K562 (cell line): ENCODE results near the gene TMEM132E. TPM values are rescaled to one million over a fixed set of nuclear protein-coding genes. Genes with fewer than 3 reads are reported as not detected.

Source experiments
- ATAC-seq: fragments of 200-7000 bp; cut with Tn5 transposase; 3 replicates; pipeline ENCODE4 v1.9.1; 2020; ENCODE audit warnings: moderate library complexity
- BruUV-seq: library from RNA; stranded (reverse); fragments of 400-500 nt; replicated peaks from 2 replicates; lab custom pipeline; 2021; lab: Mats Ljungman, UMichigan
- CTCF ChIA-PET: fragments of 300-600 bp; formaldehyde crosslinking; extraction: SDS; loops from one replicate; lab custom pipeline; 2021; ENCODE audit warnings: low intra/inter-chr PET ratio; lab: Yijun Ruan, JAX
- POLR2A ChIA-PET: fragments of 300-600, 350-650 bp; sonication (Branson Sonifier 250); formaldehyde crosslinking; extraction: SDS; loops from one replicate; lab custom pipeline; 2021; ENCODE audit warnings: antibody characterized with exemption, inconsistent platforms; lab: Yijun Ruan, JAX
- DNase-seq, 4 experiments: peaks; one replicate each; pipeline versions ENCODE4 v3.0.0 to v3.0.0-alpha.2; 2011 to 2018; ENCODE audit warnings: low spot score in 3 of 4, mixed read lengths in 3 of 4; ENCODE audit errors: extremely low read depth in 1 of 4
- FAIRE-seq: peaks from 2 replicates; lab custom pipeline; 2011; peaks lifted over from hg19 to GRCh38; lab: Jason Lieb, UNC
- H2AFZ ChIP-seq: 2 replicates; pipeline ENCODE4 v1.6.0; 2011; ENCODE audit warnings: low read depth, low read length, control low read depth, inconsistent platforms
- H3K27ac ChIP-seq: fragments of 200-600 bp; 3 replicates; pipeline ENCODE4 v1.8.0; 2011; ENCODE audit warnings: low read depth, mild to moderate bottlenecking, control low read depth, inconsistent platforms, low read length, moderate library complexity, mixed read lengths; ENCODE audit errors: extremely low read depth
- H3K27me3 ChIP-seq, 2 experiments: fragments of 300-600 bp in 1 of 2; 2 replicates in 1 of 2; 3 replicates in 1 of 2; pipeline versions ENCODE4 v1.6.0 to v1.8.0; 2011; ENCODE audit warnings: inconsistent platforms in 2 of 2, low read length in 2 of 2, mild to moderate bottlenecking in 1 of 2, mixed read lengths in 1 of 2, moderate library complexity in 1 of 2; ENCODE audit not compliant: control insufficient read depth in 2 of 2, insufficient read depth in 2 of 2
- H3K36me3 ChIP-seq: fragments of 300-600 bp; 3 replicates; pipeline ENCODE4 v1.8.0; 2011; ENCODE audit warnings: mild to moderate bottlenecking, low read length, inconsistent platforms; ENCODE audit not compliant: control insufficient read depth, insufficient read depth
- H3K4me1 ChIP-seq, 2 experiments: fragments of 200-600 bp in 1 of 2; replicated peaks in 1 of 2; 2 replicates in 1 of 2; 3 replicates in 1 of 2; pipeline versions ENCODE4 v1.5.1 to v1.8.0; 2011; ENCODE audit warnings: inconsistent platforms in 2 of 2, low read length in 2 of 2, mild to moderate bottlenecking in 1 of 2, mixed read lengths in 1 of 2, moderate library complexity in 1 of 2; ENCODE audit not compliant: control insufficient read depth in 2 of 2, insufficient read depth in 2 of 2
- H3K4me2 ChIP-seq: 2 replicates; pipeline ENCODE4 v1.6.1; 2011; ENCODE audit warnings: low read length, control low read depth, inconsistent platforms, mixed read lengths; ENCODE audit not compliant: insufficient read depth
- H3K4me3 ChIP-seq: fragments of 200-600 bp; sonication (generic), shearing (Covaris generic); 2 replicates; pipeline ENCODE4 v1.5.1; 2016; ENCODE audit warnings: control low read depth, inconsistent platforms
- H3K79me2 ChIP-seq: fragments of 200-600 bp; 3 replicates; pipeline ENCODE4 v1.8.0; 2011; ENCODE audit warnings: low read length, inconsistent platforms; ENCODE audit not compliant: control insufficient read depth, insufficient read depth
- H3K9ac ChIP-seq, 2 experiments: 2 replicates each; pipeline versions ENCODE4 v1.6.0 to v1.6.1; 2011; ENCODE audit warnings: low read depth in 2 of 2, low read length in 2 of 2, control low read depth in 1 of 2, inconsistent platforms in 1 of 2, mild to moderate bottlenecking in 1 of 2, mixed read lengths in 1 of 2; ENCODE audit not compliant: insufficient read depth in 1 of 2
- H3K9me1 ChIP-seq: one replicate; pipeline ENCODE4 v1.6.0; 2011; ENCODE audit warnings: inconsistent platforms, mild to moderate bottlenecking, low read length, moderate library complexity; ENCODE audit not compliant: control insufficient read depth, insufficient read depth
- H3K9me3 ChIP-seq: replicated peaks from 2 replicates; pipeline ENCODE4 v1.5.1; 2011; ENCODE audit warnings: low read depth, low read length, inconsistent platforms; ENCODE audit not compliant: control insufficient read depth, insufficient read depth
- H4K20me1 ChIP-seq: replicated peaks from 2 replicates; pipeline ENCODE4 v1.6.1; 2011; ENCODE audit warnings: low read length, inconsistent platforms, mixed read lengths; ENCODE audit not compliant: control insufficient read depth, insufficient read depth
- ARNT ChIP-seq, 2 experiments: fragments of 450-650 bp; IDR thresholded peaks; 2 replicates each; pipeline ENCODE4 v1.6.1; 2016; ENCODE audit warnings: mild to moderate bottlenecking in 1 of 2
- KDM4B ChIP-seq, 2 experiments: fragments of 450-650 bp in 1 of 2; sonication (generic) in 1 of 2; IDR thresholded peaks; 2 replicates each; pipeline ENCODE4 v1.6.1; 2016 to 2017; ENCODE audit warnings: borderline replicate concordance in 2 of 2, antibody characterized with exemption in 1 of 2, low read depth in 1 of 2, mild to moderate bottlenecking in 1 of 2
- MAFK ChIP-seq: IDR thresholded peaks from 2 replicates; pipeline ENCODE4 v1.6.1; 2011; ENCODE audit warnings: low read length, improper control_type of control experiment
- MTA2 ChIP-seq: fragments of 450-650 bp; IDR thresholded peaks from 2 replicates; pipeline ENCODE4 v1.6.1; 2016; ENCODE audit warnings: low read depth
- PML ChIP-seq: IDR thresholded peaks from 2 replicates; pipeline ENCODE4 v1.6.1; 2012; ENCODE audit warnings: low read length, inconsistent platforms
- TARDBP ChIP-seq: fragments of 450-650 bp; IDR thresholded peaks from 2 replicates; pipeline ENCODE4 v1.6.1; 2016
- ZBTB5 ChIP-seq: fragments of 450-650 bp; IDR thresholded peaks from 2 replicates; pipeline ENCODE4 v1.6.1; 2017; ENCODE audit warnings: antibody characterized with exemption
- WGBS: fragments of 100-300 bp; shearing (Covaris generic); methylation state at CpG from one replicate; pipeline ENCODE4 v1.1.6; 2016; ENCODE audit warnings: low coverage, mixed read lengths; ENCODE audit not compliant: insufficient coverage; ENCODE audit errors: missing lambda C conversion rate; 5-methylcytosine and 5-hydroxymethylcytosine counted together
- in situ Hi-C: fragments of 300-500 bp; cut with MboI; formaldehyde crosslinking; loops from 4 replicates; pipeline ENCODE4 v1.15.0; 2018; ENCODE audit warnings: inconsistent platforms, mixed read lengths
- intact Hi-C: fragments of 100-400 bp; cut with micrococcal nuclease; formaldehyde crosslinking; loops from 2 replicates; pipeline ENCODE4 v1.14.2; 2022
- polyA plus RNA-seq, 8 experiments: library from polyadenylated mRNA; depleted of rRNA in 4 of 8; stranded (reverse) in 5 of 8; unstranded in 3 of 8; fragments of >200 nt; fragmentation: Nextera tagmentation in 2 of 8; fragmentation: Illumina TruSeq in 1 of 8; extraction: Ambion mirVana in 2 of 8; extraction: Trizol in 1 of 8; gene quantifications; 2 replicates each; pipeline versions ENCODE4 v1.2.1 to v1.2.3, GENCODE V29; 2011 to 2014; ENCODE audit warnings: inconsistent platforms in 1 of 8, missing spikeins in 1 of 8
- total RNA-seq, 7 experiments: library from RNA; depleted of rRNA in 6 of 7; stranded (reverse); fragments of >200 nt in 6 of 7; fragmentation: Illumina TruSeq in 2 of 7; extraction: Trizol in 2 of 7; gene quantifications; 2 replicates each; pipeline versions ENCODE4 v1.2.1 to v1.2.3, GENCODE V29; 2011 to 2021; ENCODE audit warnings: low replicate concordance in 1 of 7
- TF ChIP-seq, protein P1 (sequence below): fragments of 150-350 bp; IDR thresholded peaks from 2 replicates; pipeline ENCODE4 v1.6.1; 2014; ENCODE audit warnings: low read depth, mild to moderate bottlenecking, low read length, borderline replicate concordance
- TF ChIP-seq, protein P2 (sequence below): IDR thresholded peaks from 2 replicates; pipeline ENCODE4 v1.6.1; 2011; ENCODE audit not compliant: insufficient read length; ENCODE audit errors: extremely low read depth

The TMEM132E gene
- total and polyA plus RNA-seq, 9 of the 15 experiments (the other 6 are each of a cell fraction or from before 2014, with no cell fraction given), result not detected

DNA sequence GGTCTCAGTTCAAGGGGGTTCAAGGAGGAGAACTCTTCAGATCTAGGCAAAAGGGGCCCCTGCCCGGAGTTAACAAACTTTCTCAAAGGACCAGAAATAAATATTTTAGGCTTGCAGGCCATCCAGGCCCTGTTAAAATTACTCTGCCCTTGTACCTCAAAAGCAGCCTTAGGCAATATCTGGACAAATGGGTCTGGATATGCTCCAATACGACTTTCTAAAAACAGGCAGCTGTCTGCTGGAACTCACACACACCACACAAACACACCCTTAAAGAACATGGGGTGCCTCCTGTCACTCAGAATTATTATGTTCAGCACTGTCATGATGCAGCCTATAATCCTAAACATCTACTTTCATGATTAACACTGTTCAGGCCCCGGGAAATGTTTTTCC lies 75.5 kb downstream of the TMEM132E start:
- no peak for DNase-seq
- no peaks in the 10 kb centered on the region for H3K36me3 ChIP-seq
- H3K27ac ChIP-seq, result no peak overlapping the region
- H3K4me1 ChIP-seq, result no peaks in the 10 kb centered on the region
- H3K9me3 ChIP-seq, result no peaks in the 10 kb centered on the region
- peaks cover 7 to 13% of the 10 kb centered on the region in 2 experiments; a peak in 4 of 5 replicates for H3K27me3 ChIP-seq
- H3K9ac ChIP-seq, result no peak overlapping the region
- H2AFZ ChIP-seq, result no peak overlapping the region
- ChIA-PET CTCF (no interaction called here), POLR2A (interaction anchor here (0.6 to 1.2 kb wide), 4 partner anchors 8 to 839 kb away, joined by 3 to 4 read pairs (median 3); no protein-coding TSS in a partner anchor)
- 2% methylated on average over 3 of the region's 3 CpGs for WGBS
- intact Hi-C loops, result no loop called here
- H3K79me2 ChIP-seq, result no peaks in the 10 kb centered on the region
- FAIRE-seq, result no peak
- H3K9me1 ChIP-seq, result no peaks in the 10 kb centered on the region
- in situ Hi-C loops, result no loop called here
- no peak for ATAC-seq
- no peak for TF ChIP-seq MTA2
- TF ChIP-seq KDM4B (IDR thresholded peaks at IDR 0.05; ENCODE audit: borderline replicate concordance in 2 of 2, low read depth in 1 of 2), result no peak
- no peak for TF ChIP-seq ZBTB5
- TF ChIP-seq PML, result no peak
- no peak for TF ChIP-seq MAFK
- TF ChIP-seq, protein P1, sequence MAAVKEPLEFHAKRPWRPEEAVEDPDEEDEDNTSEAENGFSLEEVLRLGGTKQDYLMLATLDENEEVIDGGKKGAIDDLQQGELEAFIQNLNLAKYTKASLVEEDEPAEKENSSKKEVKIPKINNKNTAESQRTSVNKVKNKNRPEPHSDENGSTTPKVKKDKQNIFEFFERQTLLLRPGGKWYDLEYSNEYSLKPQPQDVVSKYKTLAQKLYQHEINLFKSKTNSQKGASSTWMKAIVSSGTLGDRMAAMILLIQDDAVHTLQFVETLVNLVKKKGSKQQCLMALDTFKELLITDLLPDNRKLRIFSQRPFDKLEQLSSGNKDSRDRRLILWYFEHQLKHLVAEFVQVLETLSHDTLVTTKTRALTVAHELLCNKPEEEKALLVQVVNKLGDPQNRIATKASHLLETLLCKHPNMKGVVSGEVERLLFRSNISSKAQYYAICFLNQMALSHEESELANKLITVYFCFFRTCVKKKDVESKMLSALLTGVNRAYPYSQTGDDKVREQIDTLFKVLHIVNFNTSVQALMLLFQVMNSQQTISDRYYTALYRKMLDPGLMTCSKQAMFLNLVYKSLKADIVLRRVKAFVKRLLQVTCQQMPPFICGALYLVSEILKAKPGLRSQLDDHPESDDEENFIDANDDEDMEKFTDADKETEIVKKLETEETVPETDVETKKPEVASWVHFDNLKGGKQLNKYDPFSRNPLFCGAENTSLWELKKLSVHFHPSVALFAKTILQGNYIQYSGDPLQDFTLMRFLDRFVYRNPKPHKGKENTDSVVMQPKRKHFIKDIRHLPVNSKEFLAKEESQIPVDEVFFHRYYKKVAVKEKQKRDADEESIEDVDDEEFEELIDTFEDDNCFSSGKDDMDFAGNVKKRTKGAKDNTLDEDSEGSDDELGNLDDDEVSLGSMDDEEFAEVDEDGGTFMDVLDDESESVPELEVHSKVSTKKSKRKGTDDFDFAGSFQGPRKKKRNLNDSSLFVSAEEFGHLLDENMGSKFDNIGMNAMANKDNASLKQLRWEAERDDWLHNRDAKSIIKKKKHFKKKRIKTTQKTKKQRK, result no peak
- TF ChIP-seq ARNT (IDR thresholded peaks at IDR 0.05), result no peak
- TF ChIP-seq, protein P2, sequence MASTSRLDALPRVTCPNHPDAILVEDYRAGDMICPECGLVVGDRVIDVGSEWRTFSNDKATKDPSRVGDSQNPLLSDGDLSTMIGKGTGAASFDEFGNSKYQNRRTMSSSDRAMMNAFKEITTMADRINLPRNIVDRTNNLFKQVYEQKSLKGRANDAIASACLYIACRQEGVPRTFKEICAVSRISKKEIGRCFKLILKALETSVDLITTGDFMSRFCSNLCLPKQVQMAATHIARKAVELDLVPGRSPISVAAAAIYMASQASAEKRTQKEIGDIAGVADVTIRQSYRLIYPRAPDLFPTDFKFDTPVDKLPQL, result no peak
- TF ChIP-seq TARDBP, result no peak
- TF ChIP-seq, all 486 proteins: peak for 0
- peaks cover 12% of the 10 kb centered on the region for H4K20me1 ChIP-seq
- H3K4me3 ChIP-seq, result no peak overlapping the region
- H3K4me2 ChIP-seq, result no peak overlapping the region
- no TSS peak for BruUV-seq
